H9 (cell line): Measurements from ENCODE around the gene PRSS8. TPM values are rescaled to one million over a fixed set of nuclear protein-coding genes. Genes with fewer than 3 reads are reported as not detected.

Experiments
- DNase-seq: peaks from one replicate; pipeline ENCODE4 v3.0.0-alpha.2; 2017
- H2AFZ ChIP-seq: one replicate; pipeline ENCODE4 v1.6.1; 2013; ENCODE audit warnings: mild to moderate bottlenecking, low read length, control low read depth, moderate library complexity
- H2AK5ac ChIP-seq: 2 replicates; pipeline ENCODE4 v1.6.1; 2013; ENCODE audit warnings: low read length, control low read depth, mixed read lengths; ENCODE audit not compliant: insufficient read length
- H2BK120ac ChIP-seq: one replicate; pipeline ENCODE4 v1.6.1; 2013; ENCODE audit warnings: low read depth, mild to moderate bottlenecking, low read length, control low read depth, inconsistent platforms; ENCODE audit not compliant: poor library complexity, severe bottlenecking
- H2BK12ac ChIP-seq: 2 replicates; pipeline ENCODE4 v1.6.1; 2013; ENCODE audit warnings: low read length, control low read depth, mixed read lengths, low read depth; ENCODE audit not compliant: insufficient read length
- H2BK15ac ChIP-seq: 2 replicates; pipeline ENCODE4 v1.6.1; 2013; ENCODE audit warnings: low read depth, low read length, control low read depth
- H2BK20ac ChIP-seq: one replicate; pipeline ENCODE4 v1.6.1; 2013; ENCODE audit warnings: low read depth, mild to moderate bottlenecking, low read length, control low read depth, inconsistent platforms; ENCODE audit not compliant: poor library complexity, severe bottlenecking
- H2BK5ac ChIP-seq: 2 replicates; pipeline ENCODE4 v1.6.1; 2013; ENCODE audit warnings: low read length, control low read depth, mixed read lengths; ENCODE audit not compliant: insufficient read length
- H3K14ac ChIP-seq: 2 replicates; pipeline ENCODE4 v1.6.1; 2013; ENCODE audit warnings: low read length, control low read depth; ENCODE audit not compliant: insufficient read depth
- H3K18ac ChIP-seq: 2 replicates; pipeline ENCODE4 v1.6.1; 2013; ENCODE audit warnings: low read depth, mild to moderate bottlenecking, mixed read lengths, low read length, control low read depth; ENCODE audit not compliant: insufficient read length
- H3K23ac ChIP-seq: 2 replicates; pipeline ENCODE4 v1.6.1; 2013; ENCODE audit warnings: low read length, control low read depth, mixed read lengths, low read depth; ENCODE audit not compliant: insufficient read length
- H3K23me2 ChIP-seq: 2 replicates; pipeline ENCODE4 v1.6.1; 2013; ENCODE audit warnings: low read depth, mild to moderate bottlenecking, mixed read lengths, low read length, control low read depth; ENCODE audit not compliant: insufficient read length, poor library complexity, severe bottlenecking
- H3K27ac ChIP-seq: 2 replicates; pipeline ENCODE4 v1.5.1; 2013; ENCODE audit warnings: low read length, control low read depth, mixed read lengths, low read depth; ENCODE audit not compliant: insufficient read length
- H3K27me3 ChIP-seq: 2 replicates; pipeline ENCODE4 v1.6.1; 2013; ENCODE audit warnings: low read length, control low read depth, inconsistent platforms; ENCODE audit not compliant: insufficient read depth
- H3K4ac ChIP-seq: 2 replicates; pipeline ENCODE4 v1.6.1; 2013; ENCODE audit warnings: low read depth, mild to moderate bottlenecking, control low read depth, inconsistent platforms, low read length, moderate library complexity
- H3K4me1 ChIP-seq: 2 replicates; pipeline ENCODE4 v1.6.1; 2013; ENCODE audit warnings: low read length, control low read depth, inconsistent platforms; ENCODE audit not compliant: insufficient read depth
- H3K4me2 ChIP-seq: 2 replicates; pipeline ENCODE4 v1.6.1; 2013; ENCODE audit warnings: low read length, control low read depth, mixed read lengths; ENCODE audit not compliant: insufficient read length, insufficient read depth
- H3K56ac ChIP-seq: 2 replicates; pipeline ENCODE4 v1.6.1; 2013; ENCODE audit warnings: low read depth, mild to moderate bottlenecking, mixed read lengths, low read length, control low read depth; ENCODE audit not compliant: insufficient read length
- H3K79me1 ChIP-seq: 2 replicates; pipeline ENCODE4 v1.6.1; 2013; ENCODE audit warnings: low read depth, mild to moderate bottlenecking, moderate library complexity, low read length, control low read depth, inconsistent platforms; ENCODE audit not compliant: insufficient read depth, poor library complexity, severe bottlenecking
- H3K79me2 ChIP-seq: 2 replicates; pipeline ENCODE4 v1.6.1; 2013; ENCODE audit warnings: low read length, control low read depth, inconsistent platforms; ENCODE audit not compliant: insufficient read depth
- H3K9ac ChIP-seq: 2 replicates; pipeline ENCODE4 v1.6.1; 2013; ENCODE audit warnings: low read length, control low read depth, mixed read lengths; ENCODE audit not compliant: insufficient read length; ENCODE audit errors: extremely low read depth
- H3K9me3 ChIP-seq: one replicate; pipeline ENCODE4 v1.6.1; 2013; ENCODE audit warnings: low read depth, low read length, inconsistent platforms; ENCODE audit not compliant: control insufficient read depth
- H3T11ph ChIP-seq: one replicate; pipeline ENCODE4 v1.6.1; 2013; ENCODE audit warnings: mild to moderate bottlenecking, low read length, control low read depth, inconsistent platforms
- H4K20me1 ChIP-seq: one replicate; pipeline ENCODE4 v1.6.1; 2013; ENCODE audit not compliant: control insufficient read depth, insufficient read length, insufficient read depth
- H4K5ac ChIP-seq: 2 replicates; pipeline ENCODE4 v1.6.1; 2013; ENCODE audit warnings: low read depth, mild to moderate bottlenecking, mixed read lengths, low read length, control low read depth; ENCODE audit not compliant: insufficient read length
- H4K8ac ChIP-seq: replicated peaks from 2 replicates; pipeline ENCODE4 v1.6.1; 2013; ENCODE audit warnings: low read length, control low read depth, mixed read lengths, low read depth; ENCODE audit not compliant: insufficient read length
- H4K91ac ChIP-seq: 2 replicates; pipeline ENCODE4 v1.6.1; 2013; ENCODE audit warnings: low read depth, mild to moderate bottlenecking, moderate library complexity, mixed read lengths, low read length, control low read depth; ENCODE audit not compliant: insufficient read length
- H3K27ac Mint-ChIP-seq, 3 experiments: 2 replicates in 2 of 3; 3 replicates in 1 of 3; pipeline ENCODE4 v1.8.0; 2020 to 2021; ENCODE audit warnings: mixed read lengths in 3 of 3, mild to moderate bottlenecking in 1 of 3, moderate library complexity in 1 of 3
- H3K27me3 Mint-ChIP-seq: 2 replicates; pipeline ENCODE4 v1.8.0; 2021; ENCODE audit warnings: low read depth, mild to moderate bottlenecking, moderate library complexity, mixed read lengths
- H3K36me3 Mint-ChIP-seq, 3 experiments: 2 replicates in 2 of 3; 3 replicates in 1 of 3; pipeline ENCODE4 v1.8.0; 2020 to 2021; ENCODE audit warnings: low read depth in 3 of 3, mixed read lengths in 3 of 3; ENCODE audit not compliant: insufficient read depth in 1 of 3
- H3K4me1 Mint-ChIP-seq, 2 experiments: 2 replicates each; pipeline ENCODE4 v1.8.0; 2020; ENCODE audit warnings: mixed read lengths in 2 of 2
- H3K4me3 Mint-ChIP-seq, 2 experiments: 2 replicates in 1 of 2; 3 replicates in 1 of 2; pipeline ENCODE4 v1.8.0; 2020 to 2021; ENCODE audit warnings: mild to moderate bottlenecking in 2 of 2, mixed read lengths in 2 of 2, moderate library complexity in 1 of 2
- H3K9me3 Mint-ChIP-seq, 2 experiments: 2 replicates in 1 of 2; 3 replicates in 1 of 2; pipeline ENCODE4 v1.8.0; 2020; ENCODE audit warnings: mild to moderate bottlenecking in 2 of 2, mixed read lengths in 2 of 2, moderate library complexity in 1 of 2
- WGBS: extraction: QIAGEN DNeasy Blood & Tissue Kit; methylation state at CpG from one replicate; pipeline ENCODE4 v1.1.7; 2013; ENCODE audit warnings: missing lambda C conversion rate, low lambda C conversion rate, mixed read lengths; ENCODE audit not compliant: insufficient read length; ENCODE audit errors: extremely low coverage; 5-methylcytosine and 5-hydroxymethylcytosine counted together
- total RNA-seq: library from RNA; stranded (reverse); gene quantifications from 2 replicates; pipeline ENCODE4 v1.2.1, GENCODE V29; 2021
- TF ChIP-seq, protein P1 (sequence below): fragments of 200-600 bp; sonication (generic); conservative IDR thresholded peaks from 3 replicates; pipeline ENCODE4 v1.8.0; 2021; ENCODE audit warnings: antibody characterized with exemption, mild to moderate bottlenecking

PRSS8 gene
- total RNA-seq, 1 experiment from 2014 or later, result 64.0 TPM

DNA sequence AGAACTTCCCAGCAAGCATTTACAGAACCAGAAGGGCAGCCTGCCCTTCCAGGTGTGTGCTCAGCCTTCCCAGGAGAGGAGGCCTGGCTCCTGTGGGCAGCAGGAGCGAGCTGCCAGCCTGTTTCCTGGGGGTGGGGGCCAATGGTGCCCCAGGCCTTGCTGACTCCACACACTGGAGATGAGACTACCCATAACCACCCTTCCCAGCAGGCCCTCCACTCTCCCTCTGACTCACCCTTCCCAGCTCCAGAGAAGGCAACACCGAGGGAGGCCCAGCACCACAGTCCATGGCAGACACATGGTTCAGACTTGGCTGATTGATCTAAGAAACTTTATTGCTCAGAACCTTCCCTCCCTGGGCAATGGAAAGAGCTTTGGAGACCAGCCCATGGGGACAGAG lies 45.0 kb downstream of the PRSS8 start:
- DNase-seq, result no peak
- Mint-ChIP-seq H3K9me3 (no peaks in the 10 kb centered on the region; a peak in 1 of 5 replicates), H3K4me1 (peaks cover 7 to 12% of the 10 kb centered on the region in 2 experiments), H3K36me3 (peaks cover 5 to 24% (median 23%) of the 10 kb centered on the region in 3 experiments; a peak in 6 of 7 replicates), H3K27me3 (no peaks in the 10 kb centered on the region; the same call in 1 of the 2 replicates), H3K4me3 (no peak overlapping the region), H3K27ac (no peak overlapping the region)
- Histone ChIP-seq H3K56ac (no peak overlapping the region), H3K4me1 (peaks cover under 1% of the 10 kb centered on the region; the same call in 1 of the 2 replicates), H2BK20ac (no peak overlapping the region), H3K79me2 (peaks cover 2% of the 10 kb centered on the region; the same call in 1 of the 2 replicates), H3K23ac (no peak overlapping the region), H3K4me2 (no peak overlapping the region), H3K18ac (no peak overlapping the region), H4K8ac (no peak overlapping the region), H4K91ac (no peak overlapping the region), H4K5ac (no peak overlapping the region), H3K23me2 (peaks cover 11% of the 10 kb centered on the region), H3K14ac (no peak overlapping the region), H3K27me3 (no peaks in the 10 kb centered on the region), H3K9ac (no peak overlapping the region), H4K20me1 (peaks cover 3% of the 10 kb centered on the region), H2AFZ (no peak overlapping the region), H3K4ac (no peak overlapping the region), H2BK12ac (no peak overlapping the region), H2BK15ac (no peak overlapping the region), H2AK5ac (no peak overlapping the region), H3K79me1 (peaks cover 2% of the 10 kb centered on the region), H2BK5ac (no peak overlapping the region), H2BK120ac (no peak overlapping the region), H3K27ac (no peak overlapping the region), H3K9me3 (no peaks in the 10 kb centered on the region), H3T11ph (no peak overlapping the region)
- TF ChIP-seq, protein P1, sequence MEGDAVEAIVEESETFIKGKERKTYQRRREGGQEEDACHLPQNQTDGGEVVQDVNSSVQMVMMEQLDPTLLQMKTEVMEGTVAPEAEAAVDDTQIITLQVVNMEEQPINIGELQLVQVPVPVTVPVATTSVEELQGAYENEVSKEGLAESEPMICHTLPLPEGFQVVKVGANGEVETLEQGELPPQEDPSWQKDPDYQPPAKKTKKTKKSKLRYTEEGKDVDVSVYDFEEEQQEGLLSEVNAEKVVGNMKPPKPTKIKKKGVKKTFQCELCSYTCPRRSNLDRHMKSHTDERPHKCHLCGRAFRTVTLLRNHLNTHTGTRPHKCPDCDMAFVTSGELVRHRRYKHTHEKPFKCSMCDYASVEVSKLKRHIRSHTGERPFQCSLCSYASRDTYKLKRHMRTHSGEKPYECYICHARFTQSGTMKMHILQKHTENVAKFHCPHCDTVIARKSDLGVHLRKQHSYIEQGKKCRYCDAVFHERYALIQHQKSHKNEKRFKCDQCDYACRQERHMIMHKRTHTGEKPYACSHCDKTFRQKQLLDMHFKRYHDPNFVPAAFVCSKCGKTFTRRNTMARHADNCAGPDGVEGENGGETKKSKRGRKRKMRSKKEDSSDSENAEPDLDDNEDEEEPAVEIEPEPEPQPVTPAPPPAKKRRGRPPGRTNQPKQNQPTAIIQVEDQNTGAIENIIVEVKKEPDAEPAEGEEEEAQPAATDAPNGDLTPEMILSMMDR, result no peak
- no CpG with 5 or more reads among the region's 2 CpGs for WGBS
